ENCODE data around the gene LRRC8C.

DNA sequence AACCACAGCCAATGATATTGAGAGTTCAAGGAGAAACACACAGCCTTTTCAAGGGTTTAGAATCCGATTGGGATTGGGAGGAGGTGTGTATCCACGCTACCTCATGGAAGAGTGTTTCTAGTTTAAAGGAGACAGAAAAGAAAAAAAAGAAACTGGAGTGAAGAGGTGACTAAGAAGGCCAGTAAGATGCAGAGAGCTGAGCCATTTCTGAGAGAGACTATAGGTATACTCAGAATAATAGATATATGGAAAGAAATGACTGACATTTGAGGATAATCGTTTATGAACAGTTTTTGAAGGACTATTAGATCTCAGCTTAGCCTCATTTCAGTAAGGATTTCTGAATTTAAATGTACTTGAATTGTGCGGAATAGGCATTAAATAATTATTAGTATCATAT is 42.8 kb downstream of the LRRC8C start:
- TF ChIP-seq CTCF (IDR thresholded peaks at IDR 0.05) (no peak), POLR2A (IDR thresholded peaks at IDR 0.05) (no peak)

Measured in right lobe of liver (tissue), 4 donors.